SK-N-MC (cell line): ENCODE measurements around the gene CSNK1D.

ENCODE experiments used
- DNase-seq: peaks from one replicate; pipeline ENCODE4 v3.0.0-alpha.2; 2011; ENCODE audit warnings: low read depth, low spot score
- H3K27ac ChIP-seq: fragments of 200-600 bp; sonication (generic); 2 replicates; pipeline ENCODE4 v1.5.1; 2016; ENCODE audit warnings: mixed run types
- H3K36me3 ChIP-seq: fragments of 200-600 bp; sonication (generic); 2 replicates; pipeline ENCODE4 v1.6.1; 2017; ENCODE audit warnings: antibody characterized with exemption, low read length, mixed read lengths; ENCODE audit not compliant: insufficient read depth
- H3K4me3 ChIP-seq: fragments of 200-600 bp; sonication (generic); 2 replicates; pipeline ENCODE4 v1.5.1; 2016
- H3K9ac ChIP-seq: fragments of 200-600 bp; sonication (generic); 2 replicates; pipeline ENCODE4 v1.8.0; 2017; ENCODE audit warnings: mixed run types, mixed read lengths; ENCODE audit not compliant: insufficient read length
- H3K9me3 ChIP-seq: fragments of 200-600 bp; sonication (generic); 2 replicates; pipeline ENCODE4 v1.6.1; 2017; ENCODE audit warnings: low read depth, mild to moderate bottlenecking, antibody characterized with exemption, low read length, moderate library complexity, mixed read lengths
- EZH2 ChIP-seq: fragments of 200-600 bp; sonication (generic); IDR thresholded peaks from one replicate; pipeline ENCODE4 v1.6.1; 2017; ENCODE audit warnings: antibody characterized with exemption
- FOXP2 ChIP-seq: optimal IDR thresholded peaks from 2 replicates; pipeline ENCODE3; 2011; ENCODE audit warnings: mild to moderate bottlenecking, moderate library complexity; ENCODE audit not compliant: insufficient read depth; ENCODE audit errors: extremely low read length, control extremely low read depth
- POLR2AphosphoS5 ChIP-seq: IDR thresholded peaks from 2 replicates; pipeline ENCODE4 v1.6.1; 2012; ENCODE audit warnings: mild to moderate bottlenecking, low read depth, low read length, borderline replicate concordance

CSNK1D gene

GRCh38 chr17:82237083-82237745 lies 36.3 kb downstream of the CSNK1D start:
- Histone ChIP-seq H3K27ac (no peak overlapping the region), H3K9ac (no peak overlapping the region), H3K9me3 (no peaks in the 10 kb centered on the region), H3K4me3 (no peak overlapping the region), H3K36me3 (no peaks in the 10 kb centered on the region)
- no peak for TF ChIP-seq FOXP2
- no peak for DNase-seq

- Histone ChIP-seq H3K36me3 (no peaks in the 10 kb centered on the region), H3K4me3 (no peak overlapping the region; the same call in 1 of the 2 replicates), H3K9me3 (no peaks in the 10 kb centered on the region), H3K9ac (no peak overlapping the region), H3K27ac (no peak overlapping the region)
- TF ChIP-seq FOXP2: no peak
- no peak for TF ChIP-seq POLR2AphosphoS5
- no peak for TF ChIP-seq EZH2
- no peak for DNase-seq
These were observed 37.1 kb downstream of the CSNK1D start for GRCh38 chr17:82236142-82236971.

GRCh38 chr17:82235775-82236141 lies 37.7 kb downstream of the CSNK1D start:
- H3K36me3 ChIP-seq: no peaks in the 10 kb centered on the region
- TF ChIP-seq FOXP2: no peak
- TF ChIP-seq POLR2AphosphoS5: no peak
- TF ChIP-seq EZH2: no peak
- DNase-seq: no peak
- H3K9ac ChIP-seq: no peak overlapping the region
- H3K27ac ChIP-seq: no peak overlapping the region
- no peak overlapping the region; the same call in 1 of the 2 replicates for H3K4me3 ChIP-seq
- no peaks in the 10 kb centered on the region for H3K9me3 ChIP-seq

GRCh38 chr17:82235056-82235774 lies 38.3 kb downstream of the CSNK1D start:
- TF ChIP-seq FOXP2: no peak
- TF ChIP-seq EZH2: no peak
- TF ChIP-seq POLR2AphosphoS5: no peak
- H3K36me3 ChIP-seq: no peaks in the 10 kb centered on the region
- no peak overlapping the region for H3K9ac ChIP-seq
- no peak for DNase-seq
- no peak overlapping the region for H3K27ac ChIP-seq
- H3K9me3 ChIP-seq: no peaks in the 10 kb centered on the region
- H3K4me3 ChIP-seq: no peak overlapping the region

- H3K9ac ChIP-seq: no peak overlapping the region
- no peak for DNase-seq
These were observed 39.1 kb downstream of the CSNK1D start for GRCh38 chr17:82234211-82235055.

GRCh38 chr17:82232876-82233785 lies 40.4 kb downstream of the CSNK1D start:
- H3K9me3 ChIP-seq: no peaks in the 10 kb centered on the region
- H3K27ac ChIP-seq: no peak overlapping the region
- no peak overlapping the region for H3K9ac ChIP-seq
- DNase-seq: no peak
- H3K4me3 ChIP-seq: no peak overlapping the region
- no peaks in the 10 kb centered on the region for H3K36me3 ChIP-seq
- TF ChIP-seq EZH2 (no peak), POLR2AphosphoS5 (no peak), FOXP2 (no peak)

More at GRCh38 chr17:82234211-82235055, 39.1 kb downstream of the CSNK1D start:
- TF ChIP-seq POLR2AphosphoS5: no peak
- TF ChIP-seq FOXP2: no peak
- TF ChIP-seq EZH2: no peak
- H3K27ac ChIP-seq: no peak overlapping the region
- no peak overlapping the region for H3K4me3 ChIP-seq
- no peaks in the 10 kb centered on the region for H3K36me3 ChIP-seq
- no peaks in the 10 kb centered on the region for H3K9me3 ChIP-seq

- H3K27ac ChIP-seq: no peak overlapping the region
- H3K9ac ChIP-seq: no peak overlapping the region
- H3K4me3 ChIP-seq: no peak overlapping the region
- TF ChIP-seq POLR2AphosphoS5 (no peak), EZH2 (no peak), FOXP2 (no peak)
- H3K9me3 ChIP-seq: no peaks in the 10 kb centered on the region
- no peaks in the 10 kb centered on the region for H3K36me3 ChIP-seq
- no peak for DNase-seq
These were observed 41.1 kb downstream of the CSNK1D start for GRCh38 chr17:82232322-82232820.
